Loucy (cell line): ENCODE measurements around the gene CTXN3.

ENCODE experiments used
- H2AFZ ChIP-seq: fragments of 200-600 bp; sonication (generic); 2 replicates; pipeline ENCODE4 v1.6.0; 2016; ENCODE audit warnings: antibody characterized with exemption, mild to moderate bottlenecking, low read length, moderate library complexity
- H3F3A ChIP-seq: fragments of 200-600 bp; 2 replicates; pipeline ENCODE4 v1.6.0; 2016; ENCODE audit warnings: antibody characterized with exemption, low read depth, mild to moderate bottlenecking
- H3K27me3 ChIP-seq: fragments of 200-600 bp; sonication (generic); 2 replicates; pipeline ENCODE4 v1.6.1; 2014; ENCODE audit warnings: low read length, mild to moderate bottlenecking; ENCODE audit not compliant: insufficient read depth, poor library complexity, severe bottlenecking
- H3K36me3 ChIP-seq: fragments of 200-600 bp; sonication (generic); 2 replicates; pipeline ENCODE4 v1.6.1; 2016; ENCODE audit warnings: low read length; ENCODE audit not compliant: insufficient read depth
- H3K4me1 ChIP-seq: fragments of 200-600 bp; sonication (generic); 2 replicates; pipeline ENCODE4 v1.5.1; 2014; ENCODE audit warnings: low read length, mild to moderate bottlenecking; ENCODE audit not compliant: insufficient read depth, poor library complexity, severe bottlenecking
- H3K4me2 ChIP-seq: fragments of 200-600 bp; sonication (generic); 2 replicates; pipeline ENCODE4 v1.6.0; 2014; ENCODE audit warnings: antibody characterized with exemption, low read length, low read depth, mild to moderate bottlenecking; ENCODE audit not compliant: poor library complexity, severe bottlenecking
- H3K4me3 ChIP-seq: fragments of 200-600 bp; sonication (generic); 2 replicates; pipeline ENCODE4 v1.5.1; 2014; ENCODE audit warnings: low read length, mild to moderate bottlenecking, mixed read lengths; ENCODE audit not compliant: poor library complexity, severe bottlenecking
- H3K79me2 ChIP-seq: fragments of 200-600 bp; sonication (generic); 2 replicates; pipeline ENCODE4 v1.6.1; 2014; ENCODE audit warnings: low read length; ENCODE audit not compliant: insufficient read depth
- H3K9ac ChIP-seq: fragments of 200-600 bp; sonication (generic); 2 replicates; pipeline ENCODE4 v1.6.0; 2014; ENCODE audit warnings: mild to moderate bottlenecking, low read depth, low read length, moderate library complexity; ENCODE audit not compliant: poor library complexity, severe bottlenecking
- H3K9me2 ChIP-seq: fragments of 200-600 bp; sonication (generic); replicated peaks from 2 replicates; pipeline ENCODE4 v1.6.1; 2016; ENCODE audit warnings: low read depth, low read length, mixed read lengths
- H3K9me3 ChIP-seq: fragments of 200-600 bp; sonication (generic); 2 replicates; pipeline ENCODE4 v1.6.1; 2014; ENCODE audit warnings: mild to moderate bottlenecking, antibody characterized with exemption, low read length, low read depth; ENCODE audit not compliant: insufficient read depth
- H4K20me1 ChIP-seq: fragments of 200-600 bp; sonication (generic); 2 replicates; pipeline ENCODE4 v1.6.0; 2014; ENCODE audit warnings: antibody characterized with exemption, low read length, mild to moderate bottlenecking; ENCODE audit not compliant: insufficient read depth, poor library complexity, severe bottlenecking
- EZH2phosphoT487 ChIP-seq: fragments of 200-600 bp; IDR thresholded peaks from 2 replicates; pipeline ENCODE4 v1.6.1; 2018; ENCODE audit warnings: antibody characterized with exemption, mild to moderate bottlenecking, moderate library complexity, borderline replicate concordance
- TF ChIP-seq, protein P1 (sequence below): fragments of 200-600 bp; sonication (generic); conservative IDR thresholded peaks from 2 replicates; pipeline ENCODE4 v1.5.1; 2014; ENCODE audit warnings: mild to moderate bottlenecking, antibody characterized with exemption, low read length

Gene CTXN3

DNA sequence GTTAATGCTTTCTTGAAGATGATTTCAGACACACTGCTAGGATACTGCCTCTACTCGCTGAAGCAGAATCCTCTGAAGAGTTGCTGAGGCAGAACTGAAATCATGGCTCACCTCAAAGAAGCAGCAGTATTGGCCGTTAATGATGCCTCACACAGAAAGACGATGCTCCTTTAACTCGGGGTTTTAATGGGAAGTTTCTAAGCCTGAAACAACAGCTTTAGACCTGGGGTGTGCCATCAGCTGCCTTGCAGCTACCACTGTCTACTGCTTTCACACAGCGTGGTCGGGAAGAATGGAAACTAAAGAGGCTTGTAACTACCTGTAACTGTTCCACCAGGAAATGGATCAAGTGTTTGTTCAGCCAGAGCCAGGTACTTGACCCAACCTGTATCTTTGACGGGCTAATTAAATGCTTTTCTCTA is at the start of gene CTXN3:
Gene CTXN3, plus strand, starts transcription at position 65 of the 422 bp plus-strand sequence. CDS start 8,440 bp downstream, outside the sequence.
- Histone ChIP-seq H3K4me3 (no peak within 1 kb of the TSS), H3K4me2 (no peak within 1 kb of the TSS), H3K9me3 (no peaks in the 10 kb centered on the region), H2AFZ (no peak within 1 kb of the TSS), H3K4me1 (no peaks in the 10 kb centered on the region), H3K27me3 (no peaks in the 10 kb centered on the region), H3K36me3 (no peaks in the 10 kb centered on the region), H3K9ac (no peak within 1 kb of the TSS), H3K9me2 (no peaks in the 10 kb centered on the region), H3K79me2 (no peaks in the 10 kb centered on the region), H4K20me1 (no peaks in the 10 kb centered on the region), H3F3A (no peaks in the 10 kb centered on the region)
- TF ChIP-seq, protein P1, sequence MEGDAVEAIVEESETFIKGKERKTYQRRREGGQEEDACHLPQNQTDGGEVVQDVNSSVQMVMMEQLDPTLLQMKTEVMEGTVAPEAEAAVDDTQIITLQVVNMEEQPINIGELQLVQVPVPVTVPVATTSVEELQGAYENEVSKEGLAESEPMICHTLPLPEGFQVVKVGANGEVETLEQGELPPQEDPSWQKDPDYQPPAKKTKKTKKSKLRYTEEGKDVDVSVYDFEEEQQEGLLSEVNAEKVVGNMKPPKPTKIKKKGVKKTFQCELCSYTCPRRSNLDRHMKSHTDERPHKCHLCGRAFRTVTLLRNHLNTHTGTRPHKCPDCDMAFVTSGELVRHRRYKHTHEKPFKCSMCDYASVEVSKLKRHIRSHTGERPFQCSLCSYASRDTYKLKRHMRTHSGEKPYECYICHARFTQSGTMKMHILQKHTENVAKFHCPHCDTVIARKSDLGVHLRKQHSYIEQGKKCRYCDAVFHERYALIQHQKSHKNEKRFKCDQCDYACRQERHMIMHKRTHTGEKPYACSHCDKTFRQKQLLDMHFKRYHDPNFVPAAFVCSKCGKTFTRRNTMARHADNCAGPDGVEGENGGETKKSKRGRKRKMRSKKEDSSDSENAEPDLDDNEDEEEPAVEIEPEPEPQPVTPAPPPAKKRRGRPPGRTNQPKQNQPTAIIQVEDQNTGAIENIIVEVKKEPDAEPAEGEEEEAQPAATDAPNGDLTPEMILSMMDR, result no peak
- TF ChIP-seq EZH2phosphoT487, result no peak

DNA sequence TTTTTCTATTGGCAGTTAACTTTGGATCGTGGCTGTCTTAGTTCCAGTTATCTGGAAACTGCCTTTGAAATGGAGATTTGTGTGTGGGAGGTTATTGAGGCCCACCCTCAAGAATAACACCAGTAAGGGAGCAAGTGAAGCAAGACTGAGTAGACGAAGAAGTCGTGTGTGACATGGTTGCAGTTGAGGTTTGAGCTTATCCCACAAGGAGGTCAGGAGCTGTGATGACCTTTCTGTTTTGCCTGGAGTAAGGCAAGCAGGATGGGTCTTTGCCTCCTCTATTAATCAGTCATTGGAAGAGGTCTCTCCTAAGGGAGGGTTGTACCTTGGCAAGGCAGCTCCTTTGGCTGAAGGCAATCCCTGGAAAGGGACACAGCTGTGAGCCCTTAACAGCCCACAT is 49.6 kb upstream of the CTXN3 start:
- Histone ChIP-seq H3K27me3 (no peaks in the 10 kb centered on the region), H3K79me2 (no peaks in the 10 kb centered on the region), H3K36me3 (no peaks in the 10 kb centered on the region), H3K9ac (no peak overlapping the region), H3K9me2 (no peaks in the 10 kb centered on the region), H3F3A (no peaks in the 10 kb centered on the region), H3K4me2 (no peak overlapping the region), H3K4me1 (no peaks in the 10 kb centered on the region), H3K4me3 (no peak overlapping the region), H3K9me3 (no peaks in the 10 kb centered on the region), H2AFZ (no peak overlapping the region), H4K20me1 (no peaks in the 10 kb centered on the region)
- TF ChIP-seq, protein P1, result no peak
- no peak for TF ChIP-seq EZH2phosphoT487

DNA sequence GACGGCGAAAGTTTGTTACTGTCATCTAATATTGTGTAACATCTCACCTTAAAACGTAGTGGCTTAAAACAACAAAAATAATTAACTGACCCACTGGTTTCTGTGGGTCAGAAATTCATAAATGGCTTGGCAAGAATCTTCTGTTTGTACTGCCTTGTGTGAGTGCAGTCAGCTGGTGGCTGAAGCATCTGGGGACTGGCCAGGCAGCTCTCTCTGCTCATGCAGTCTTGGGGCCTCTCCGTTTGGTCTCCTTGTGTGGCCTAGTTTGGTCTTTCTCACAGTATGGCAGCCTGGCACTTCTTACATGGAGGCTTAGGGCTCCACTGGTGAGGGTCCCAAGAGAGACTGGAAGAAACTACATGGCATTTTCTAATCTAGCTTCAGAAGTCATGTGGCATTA is 49.0 kb upstream of the CTXN3 start:
- TF ChIP-seq EZH2phosphoT487, result no peak
- TF ChIP-seq, protein P1, result no peak
- no peaks in the 10 kb centered on the region for H3K27me3 ChIP-seq
- no peak overlapping the region for H3K9ac ChIP-seq
- no peak overlapping the region for H2AFZ ChIP-seq
- no peaks in the 10 kb centered on the region for H3F3A ChIP-seq
- no peaks in the 10 kb centered on the region for H3K79me2 ChIP-seq
- H3K4me2 ChIP-seq, result no peak overlapping the region
- no peaks in the 10 kb centered on the region for H3K36me3 ChIP-seq
- no peaks in the 10 kb centered on the region for H3K9me3 ChIP-seq
- H3K4me1 ChIP-seq, result no peaks in the 10 kb centered on the region
- no peaks in the 10 kb centered on the region for H3K9me2 ChIP-seq
- no peak overlapping the region for H3K4me3 ChIP-seq
- no peaks in the 10 kb centered on the region for H4K20me1 ChIP-seq
